Astrocyte (in vitro differentiated cells and primary cell): Measurements from ENCODE around the gene ABCA1.

ENCODE experiments used
- CTCF ChIP-seq: IDR thresholded peaks from 2 replicates; pipeline ENCODE4 v1.5.1; 2011; ENCODE audit warnings: low read depth, mild to moderate bottlenecking, inconsistent platforms, low read length, moderate library complexity; ENCODE audit not compliant: insufficient read depth
- EZH2 ChIP-seq: IDR thresholded peaks from 2 replicates; pipeline ENCODE4 v1.6.1; 2012; ENCODE audit warnings: mild to moderate bottlenecking, low read length, inconsistent platforms; ENCODE audit not compliant: insufficient read depth

GRCh38 chr9:104900871-104901270 is 27.1 kb downstream of the ABCA1 start:
- no peak for TF ChIP-seq CTCF
- TF ChIP-seq EZH2 = no peak
